Measurements from ENCODE around the gene ALDH1A3.

The ALDH1A3 gene

GRCh38 chr15:100859970-100860828 lies 19.4 kb upstream of the ALDH1A3 start:
- DNase-seq (ENCODE audit: low read depth) = peak; percentile 39
- TF ChIP-seq, protein P1, sequence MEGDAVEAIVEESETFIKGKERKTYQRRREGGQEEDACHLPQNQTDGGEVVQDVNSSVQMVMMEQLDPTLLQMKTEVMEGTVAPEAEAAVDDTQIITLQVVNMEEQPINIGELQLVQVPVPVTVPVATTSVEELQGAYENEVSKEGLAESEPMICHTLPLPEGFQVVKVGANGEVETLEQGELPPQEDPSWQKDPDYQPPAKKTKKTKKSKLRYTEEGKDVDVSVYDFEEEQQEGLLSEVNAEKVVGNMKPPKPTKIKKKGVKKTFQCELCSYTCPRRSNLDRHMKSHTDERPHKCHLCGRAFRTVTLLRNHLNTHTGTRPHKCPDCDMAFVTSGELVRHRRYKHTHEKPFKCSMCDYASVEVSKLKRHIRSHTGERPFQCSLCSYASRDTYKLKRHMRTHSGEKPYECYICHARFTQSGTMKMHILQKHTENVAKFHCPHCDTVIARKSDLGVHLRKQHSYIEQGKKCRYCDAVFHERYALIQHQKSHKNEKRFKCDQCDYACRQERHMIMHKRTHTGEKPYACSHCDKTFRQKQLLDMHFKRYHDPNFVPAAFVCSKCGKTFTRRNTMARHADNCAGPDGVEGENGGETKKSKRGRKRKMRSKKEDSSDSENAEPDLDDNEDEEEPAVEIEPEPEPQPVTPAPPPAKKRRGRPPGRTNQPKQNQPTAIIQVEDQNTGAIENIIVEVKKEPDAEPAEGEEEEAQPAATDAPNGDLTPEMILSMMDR (conservative IDR thresholded peaks at IDR 0.05; ENCODE audit: control insufficient read depth, insufficient read depth, low read depth, low read length) = no peak
- no peak overlapping the region for H3K4me3 ChIP-seq (ENCODE audit: control insufficient read depth, low read depth, low read length)

- TF ChIP-seq, protein P1 (conservative IDR thresholded peaks at IDR 0.05; ENCODE audit: control insufficient read depth, insufficient read depth, low read depth, low read length) = no peak
- peak; percentile 19 for DNase-seq (ENCODE audit: low read depth)
- H3K4me3 ChIP-seq (ENCODE audit: control insufficient read depth, low read depth, low read length) = no peak overlapping the region
Observed at GRCh38 chr15:100860829-100861510, 18.7 kb upstream of the ALDH1A3 start.

- TF ChIP-seq, protein P1 (conservative IDR thresholded peaks at IDR 0.05; ENCODE audit: control insufficient read depth, insufficient read depth, low read depth, low read length) = no peak
- no peak for DNase-seq (ENCODE audit: low read depth)
- H3K4me3 ChIP-seq (ENCODE audit: control insufficient read depth, low read depth, low read length) = no peak overlapping the region
Observed at GRCh38 chr15:100861511-100861991, 18.1 kb upstream of the ALDH1A3 start.

GRCh38 chr15:100862162-100862561 lies 17.5 kb upstream of the ALDH1A3 start:
- TF ChIP-seq, protein P1 (conservative IDR thresholded peaks at IDR 0.05; ENCODE audit: control insufficient read depth, insufficient read depth, low read depth, low read length) = no peak
- no peak overlapping the region for H3K4me3 ChIP-seq (ENCODE audit: control insufficient read depth, low read depth, low read length)

DNA sequence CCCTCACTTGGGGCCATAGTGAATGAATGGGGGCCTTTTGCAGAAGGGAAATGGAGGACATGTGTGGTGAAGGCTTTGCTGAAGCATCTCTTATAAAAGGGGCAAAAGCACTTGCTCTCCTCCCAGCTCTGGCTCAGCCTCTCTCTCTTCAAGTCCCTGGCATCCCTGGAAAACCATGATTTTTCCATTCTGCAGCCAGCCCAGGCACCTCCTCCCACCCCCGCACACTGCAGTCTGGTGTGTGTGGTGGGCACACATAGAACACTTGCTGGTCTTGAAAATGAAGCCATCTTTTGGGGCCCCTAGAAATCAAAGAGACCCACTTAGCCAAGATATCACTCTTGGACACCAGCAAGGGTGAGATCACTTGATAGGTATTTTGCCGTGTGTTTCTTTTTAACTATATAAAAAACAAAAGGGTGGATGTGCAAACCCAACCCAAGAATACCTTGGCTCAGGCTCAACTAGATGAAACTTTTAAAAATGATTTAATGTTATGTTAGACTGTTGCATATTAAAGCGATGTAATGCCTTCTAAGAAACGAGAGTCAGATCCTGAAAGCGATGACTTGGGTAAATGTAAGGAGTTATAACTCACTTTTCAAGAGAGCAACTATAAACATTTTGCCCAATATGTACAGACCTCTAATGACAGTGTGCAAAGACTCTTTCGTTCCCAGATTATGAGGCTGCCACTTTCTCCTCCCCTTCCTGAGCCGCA lies 16.4 kb upstream of the ALDH1A3 start:
- TF ChIP-seq, protein P1 (conservative IDR thresholded peaks at IDR 0.05; ENCODE audit: control insufficient read depth, insufficient read depth, low read depth, low read length) = no peak
- H3K4me3 ChIP-seq (ENCODE audit: control insufficient read depth, low read depth, low read length) = no peak overlapping the region
- no peak for DNase-seq (ENCODE audit: low read depth)

More at GRCh38 chr15:100862162-100862561, 17.5 kb upstream of the ALDH1A3 start:
- DNase-seq (ENCODE audit: low read depth) = no peak

GRCh38 chr15:100863796-100864267 lies 15.8 kb upstream of the ALDH1A3 start:
- TF ChIP-seq, protein P1 (conservative IDR thresholded peaks at IDR 0.05; ENCODE audit: control insufficient read depth, insufficient read depth, low read depth, low read length) = no peak
- peak; percentile 85 for DNase-seq (ENCODE audit: low read depth)
- H3K4me3 ChIP-seq (ENCODE audit: control insufficient read depth, low read depth, low read length) = no peak overlapping the region
